Upper lobe of left lung (tissue), 6 donors: ENCODE data around the gene NBEA. TPM values are rescaled to one million over a fixed set of nuclear protein-coding genes. Genes with fewer than 3 reads are reported as not detected.

Experiments used
- ATAC-seq, 2 donors: fragments of 200-7000 bp; cut with Tn5 transposase; one replicate each; pipeline ENCODE4 v1.9.1; 2022; ENCODE audit warnings: mild to moderate bottlenecking in 2 of 2, moderate library complexity in 2 of 2; ENCODE audit not compliant: low FRiP score in 2 of 2
- DNase-seq, 2 donors: peaks; one replicate each; pipeline ENCODE4 v3.0.0-alpha.2; 2019 to 2020
- H3K27ac ChIP-seq, 4 donors: fragments of 200-600 bp; sonication (generic); one replicate each; pipeline ENCODE4 v1.5.1; 2016 to 2019
- H3K27me3 ChIP-seq, 4 donors: fragments of 200-600 bp; sonication (generic); one replicate each; pipeline ENCODE4 v1.5.1; 2017 to 2019
- H3K36me3 ChIP-seq, 4 donors: fragments of 200-600 bp; sonication (generic); one replicate each; pipeline ENCODE4 v1.5.1; 2016 to 2019
- H3K4me1 ChIP-seq, 4 donors: fragments of 200-600 bp; sonication (generic); one replicate each; pipeline ENCODE4 v1.5.1; 2018 to 2019
- H3K4me3 ChIP-seq, 4 donors: fragments of 200-600 bp; sonication (generic); one replicate each; pipeline ENCODE4 v1.5.1; 2017 to 2019; ENCODE audit warnings: mild to moderate bottlenecking in 2 of 4, moderate library complexity in 1 of 4
- H3K9me3 ChIP-seq, 4 donors: fragments of 200-600 bp; sonication (generic); one replicate each; pipeline ENCODE4 v1.5.1; 2018 to 2019
- EP300 ChIP-seq, 4 donors: sonication (generic); formaldehyde crosslinking; IDR thresholded peaks; one replicate each; pipeline ENCODE4 v1.5.1; 2017; ENCODE audit warnings: antibody characterized with exemption in 4 of 4, control low read depth in 2 of 4
- POLR2A ChIP-seq, 4 donors: fragments of 450-650 bp; IDR thresholded peaks; one replicate each; pipeline ENCODE4 v1.5.1; 2016 to 2017; ENCODE audit warnings: antibody characterized with exemption in 4 of 4, mild to moderate bottlenecking in 2 of 4
- POLR2AphosphoS5 ChIP-seq, 2 donors: sonication (generic); formaldehyde crosslinking; IDR thresholded peaks; one replicate each; pipeline ENCODE4 v1.5.1; 2017; ENCODE audit warnings: antibody characterized with exemption in 2 of 2
- WGBS, 2 donors: methylation state at CpG; one replicate each; pipeline ENCODE4 v1.1.5; 2017 to 2018; 5-methylcytosine and 5-hydroxymethylcytosine counted together
- total RNA-seq, 6 donors: library from RNA; depleted of rRNA in 4 of 6; stranded (reverse); fragments of >200 nt in 4 of 6; gene quantifications; one replicate each; pipeline versions ENCODE4 v1.1.0 to v1.2.1, GENCODE V29; 2016 to 2021
- TF ChIP-seq, protein P1 (sequence below), 6 experiments: fragments of 450-650 bp in 4 of 6; fragments of 200-600 bp in 2 of 6; sonication (generic) in 2 of 6; IDR thresholded peaks; one replicate each; pipeline ENCODE4 v1.5.1; 2016 to 2019; ENCODE audit warnings: antibody characterized with exemption in 6 of 6
- donor health status: DM: no; HTN: no; CAD: no; lungs with moderate emphysema.
- donor health status: DM: no; HTN: yes; CAD: no; lungs with severe emphysema.

Gene NBEA
- total RNA-seq, 6 donors from 2014 or later: 2.7 to 21.4 (median 5.5) TPM

DNA sequence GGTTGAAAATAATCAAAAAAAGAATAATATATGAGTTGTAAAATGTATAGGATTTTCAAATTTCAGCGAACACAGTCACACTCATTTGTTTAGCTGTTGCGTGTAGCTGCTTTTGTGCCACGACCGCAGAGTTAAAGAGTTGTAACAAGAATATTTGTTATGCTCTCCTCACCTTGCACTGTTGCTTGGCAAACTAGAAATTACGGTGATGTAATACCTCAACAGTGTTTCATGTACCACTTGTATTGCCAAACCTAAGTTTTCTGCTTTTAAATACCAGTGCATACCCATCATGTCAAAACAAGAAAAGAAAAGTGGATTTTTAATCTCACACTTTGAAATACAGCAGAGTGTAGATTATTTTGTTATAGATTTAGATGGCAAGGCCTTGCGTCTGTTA, 201.1 kb downstream of the NBEA start:
- 70 to 74% methylated on average over 6 of the region's 6 CpGs for WGBS, 2 donors
- ATAC-seq: no peak
- TF ChIP-seq EP300 (IDR thresholded peaks at IDR 0.05): no peak
- TF ChIP-seq, protein P1, sequence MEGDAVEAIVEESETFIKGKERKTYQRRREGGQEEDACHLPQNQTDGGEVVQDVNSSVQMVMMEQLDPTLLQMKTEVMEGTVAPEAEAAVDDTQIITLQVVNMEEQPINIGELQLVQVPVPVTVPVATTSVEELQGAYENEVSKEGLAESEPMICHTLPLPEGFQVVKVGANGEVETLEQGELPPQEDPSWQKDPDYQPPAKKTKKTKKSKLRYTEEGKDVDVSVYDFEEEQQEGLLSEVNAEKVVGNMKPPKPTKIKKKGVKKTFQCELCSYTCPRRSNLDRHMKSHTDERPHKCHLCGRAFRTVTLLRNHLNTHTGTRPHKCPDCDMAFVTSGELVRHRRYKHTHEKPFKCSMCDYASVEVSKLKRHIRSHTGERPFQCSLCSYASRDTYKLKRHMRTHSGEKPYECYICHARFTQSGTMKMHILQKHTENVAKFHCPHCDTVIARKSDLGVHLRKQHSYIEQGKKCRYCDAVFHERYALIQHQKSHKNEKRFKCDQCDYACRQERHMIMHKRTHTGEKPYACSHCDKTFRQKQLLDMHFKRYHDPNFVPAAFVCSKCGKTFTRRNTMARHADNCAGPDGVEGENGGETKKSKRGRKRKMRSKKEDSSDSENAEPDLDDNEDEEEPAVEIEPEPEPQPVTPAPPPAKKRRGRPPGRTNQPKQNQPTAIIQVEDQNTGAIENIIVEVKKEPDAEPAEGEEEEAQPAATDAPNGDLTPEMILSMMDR (IDR thresholded peaks at IDR 0.05): no peak
- TF ChIP-seq POLR2AphosphoS5 (IDR thresholded peaks at IDR 0.05): no peak
- TF ChIP-seq POLR2A (IDR thresholded peaks at IDR 0.05): no peak

DNA sequence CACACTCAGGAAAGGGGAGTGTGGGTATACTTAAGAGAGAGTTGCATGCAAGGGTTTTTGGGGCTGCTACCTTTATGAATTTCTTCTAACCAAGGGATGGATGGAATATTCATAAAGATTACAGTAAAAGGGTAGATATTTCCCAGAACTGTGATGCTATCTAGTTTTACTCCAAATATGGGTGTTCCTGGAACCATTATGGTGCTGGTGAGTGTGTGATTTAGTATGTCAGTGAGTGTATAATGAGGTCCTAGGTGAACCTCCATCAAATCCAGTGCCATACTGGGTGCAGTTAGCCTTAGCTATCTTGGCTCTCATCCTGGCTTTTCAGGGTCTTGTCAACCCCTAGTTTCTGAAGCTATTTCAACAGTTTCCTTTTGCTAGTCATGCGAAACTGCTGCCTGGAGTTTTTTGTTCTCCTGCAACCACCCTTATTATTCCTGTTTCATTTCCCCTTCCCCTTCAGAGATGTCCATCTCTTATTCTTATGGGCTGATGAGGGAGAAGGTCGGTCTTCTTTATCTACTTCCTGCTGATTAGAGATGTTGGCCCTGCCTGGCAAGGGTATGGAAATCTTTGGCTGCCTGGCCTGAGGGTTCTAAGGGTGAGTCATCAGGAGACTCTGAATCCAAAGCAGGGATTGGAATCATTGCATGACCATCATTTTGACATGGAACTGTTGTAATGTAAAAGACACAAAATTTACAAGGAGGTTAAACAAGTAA, 202.3 kb downstream of the NBEA start:
- DNase-seq: no peak
- 58 to 64% methylated on average over 2 of the region's 2 CpGs for WGBS, 2 donors
- TF ChIP-seq POLR2A (IDR thresholded peaks at IDR 0.05) (no peak), POLR2AphosphoS5 (IDR thresholded peaks at IDR 0.05) (no peak), EP300 (IDR thresholded peaks at IDR 0.05) (no peak)
- TF ChIP-seq, protein P1 (IDR thresholded peaks at IDR 0.05): no peak
- ATAC-seq: peak in 1 of 2 donors; percentile 43
- H3K27ac ChIP-seq: no peak overlapping the region
- H3K4me3 ChIP-seq: no peak overlapping the region
- peaks cover 0 to 7% (median 0%) of the 10 kb centered on the region in 4 donors for H3K4me1 ChIP-seq
- H3K36me3 ChIP-seq: no peaks in the 10 kb centered on the region
- no peaks in the 10 kb centered on the region for H3K9me3 ChIP-seq
- no peaks in the 10 kb centered on the region for H3K27me3 ChIP-seq

More for the DNA sequence above, 201.1 kb downstream of the NBEA start:
- H3K36me3 ChIP-seq: no peaks in the 10 kb centered on the region
- H3K27me3 ChIP-seq: no peaks in the 10 kb centered on the region
- H3K9me3 ChIP-seq: no peaks in the 10 kb centered on the region
- DNase-seq: peak in 1 of 2 donors; percentile 25
- H3K4me1 ChIP-seq: peaks cover 0 to 7% (median 0%) of the 10 kb centered on the region in 4 donors
- H3K4me3 ChIP-seq: no peak overlapping the region
- no peak overlapping the region for H3K27ac ChIP-seq

DNA sequence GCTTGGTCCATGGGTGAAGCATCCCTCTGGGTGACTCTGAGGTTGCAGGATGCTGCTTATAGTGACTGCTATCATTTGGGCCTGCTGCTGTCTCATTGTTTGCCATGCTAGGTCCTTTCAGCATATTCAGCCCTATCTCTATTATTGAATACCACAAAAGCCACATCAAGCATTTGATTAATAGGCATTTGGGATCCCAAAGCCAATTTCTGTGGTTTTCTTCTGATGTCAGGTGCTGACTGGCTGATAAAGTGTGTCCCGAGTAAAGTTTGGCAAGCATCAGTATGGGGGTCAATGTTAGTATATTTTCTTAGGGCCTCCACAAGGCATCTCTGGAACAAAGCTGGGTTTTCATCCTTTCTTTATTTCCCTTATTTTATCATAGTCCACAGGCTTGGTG, 204.6 kb downstream of the NBEA start:
- Histone ChIP-seq H3K27me3 (no peaks in the 10 kb centered on the region), H3K4me1 (no peaks in the 10 kb centered on the region), H3K36me3 (no peaks in the 10 kb centered on the region), H3K9me3 (no peaks in the 10 kb centered on the region), H3K4me3 (no peak overlapping the region), H3K27ac (no peak overlapping the region)
- TF ChIP-seq POLR2A (IDR thresholded peaks at IDR 0.05) (no peak), POLR2AphosphoS5 (IDR thresholded peaks at IDR 0.05) (no peak), EP300 (IDR thresholded peaks at IDR 0.05) (no peak)
- TF ChIP-seq, protein P1 (IDR thresholded peaks at IDR 0.05): no peak
- ATAC-seq (no peak), DNase-seq (no peak)
- 79 to 92% methylated on average over 1 of the region's 1 CpG for WGBS, 2 donors

DNA sequence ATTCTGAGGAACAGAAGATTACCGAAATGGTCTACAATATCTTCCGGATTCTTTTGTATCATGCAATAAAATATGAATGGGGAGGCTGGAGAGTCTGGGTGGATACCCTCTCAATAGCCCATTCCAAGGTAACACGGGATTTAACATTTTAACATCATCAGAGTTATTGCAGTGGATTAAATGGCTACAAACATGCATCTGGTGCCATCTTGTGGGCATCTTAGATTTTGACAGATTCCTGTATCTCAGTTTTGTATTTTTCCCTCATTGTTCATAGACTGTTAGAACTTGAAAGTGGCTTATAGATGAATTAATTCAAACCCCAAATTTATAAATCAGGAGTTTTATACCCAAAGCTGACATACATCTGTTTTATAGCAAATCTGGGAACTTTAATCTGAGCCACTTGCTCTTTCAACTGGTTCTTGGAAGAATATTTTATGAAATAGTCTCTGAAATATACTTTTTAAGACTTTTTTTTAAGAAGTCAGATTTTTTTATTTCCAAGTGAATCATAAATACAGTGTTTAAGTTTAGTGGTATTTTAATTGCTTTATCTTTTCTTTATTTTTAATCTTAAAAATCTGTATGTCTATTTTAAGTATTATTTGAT, 215.2 kb downstream of the NBEA start:
- no peaks in the 10 kb centered on the region for H3K27me3 ChIP-seq
- DNase-seq (no peak), ATAC-seq (peak; percentile 55 to 67)
- no peak overlapping the region for H3K4me3 ChIP-seq
- no peaks in the 10 kb centered on the region for H3K36me3 ChIP-seq
- 45 to 47% methylated on average over 3 of the region's 3 CpGs for WGBS, 2 donors
- no peak overlapping the region for H3K27ac ChIP-seq
- H3K9me3 ChIP-seq: no peaks in the 10 kb centered on the region
- no peak for TF ChIP-seq POLR2AphosphoS5 (IDR thresholded peaks at IDR 0.05)
- TF ChIP-seq, protein P1 (IDR thresholded peaks at IDR 0.05): peak in 5 of 6 experiments; percentile 0 to 68 (median 63)
- no peaks in the 10 kb centered on the region for H3K4me1 ChIP-seq
